NCI-H1436 treated with DMSO at 0.1 percent for 48 hours (cell line): ENCODE results near the gene VIT.
"Not testable (repeated sequence)": the region's sequence is repeated elsewhere in the genome, so short reads cannot be mapped to it uniquely, and the experiment has no call there.

ENCODE experiments used
- DNase-seq: peaks from one replicate; lab custom pipeline; 2025; lab: John Stamatoyannopoulos, UW

Gene VIT

DNA sequence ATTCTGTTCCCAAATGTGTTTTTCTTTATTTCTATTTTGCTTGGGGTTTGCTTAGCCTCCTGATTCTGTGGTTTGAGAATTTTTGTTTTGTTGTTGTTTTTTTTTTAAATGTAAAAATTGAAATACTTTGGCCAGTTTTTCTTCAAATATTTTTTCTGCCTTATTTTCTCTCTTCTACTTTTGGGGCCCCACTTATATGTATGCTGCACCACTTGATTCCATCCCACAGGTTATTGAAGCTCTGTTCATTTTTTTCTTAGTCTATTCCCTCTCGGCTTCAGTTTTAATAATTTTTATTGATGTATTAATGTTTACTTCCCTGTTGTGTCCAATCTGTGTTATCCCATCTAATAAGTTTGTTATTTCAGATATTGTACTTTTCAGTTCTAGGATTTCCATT lies 17.7 kb upstream of the VIT start:
- no peak for DNase-seq

GRCh38 chr2:36680012-36680411 lies 16.5 kb upstream of the VIT start:
- no peak for DNase-seq

DNA sequence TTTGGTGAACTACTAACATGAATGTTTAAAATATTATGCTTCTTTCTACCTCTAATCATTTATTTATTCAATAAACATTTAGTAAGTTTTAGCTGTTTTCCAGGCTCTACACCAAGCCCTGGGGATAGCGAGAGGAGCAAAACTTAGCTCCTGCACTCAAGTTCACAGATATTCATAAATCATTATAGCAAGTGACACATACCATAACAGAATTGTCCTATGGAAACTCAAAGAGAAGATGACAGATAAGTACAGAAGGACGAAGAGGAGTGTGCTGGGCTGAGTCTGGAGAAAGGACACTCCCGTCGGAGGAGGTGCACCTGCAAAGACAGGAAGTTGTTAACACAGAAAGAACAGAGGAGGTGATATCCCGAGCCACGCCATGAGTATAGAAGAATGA lies 13.9 kb upstream of the VIT start:
- no peak for DNase-seq

- DNase-seq = no peak
Measured at GRCh38 chr2:36683002-36683401, 13.5 kb upstream of the VIT start.

DNA sequence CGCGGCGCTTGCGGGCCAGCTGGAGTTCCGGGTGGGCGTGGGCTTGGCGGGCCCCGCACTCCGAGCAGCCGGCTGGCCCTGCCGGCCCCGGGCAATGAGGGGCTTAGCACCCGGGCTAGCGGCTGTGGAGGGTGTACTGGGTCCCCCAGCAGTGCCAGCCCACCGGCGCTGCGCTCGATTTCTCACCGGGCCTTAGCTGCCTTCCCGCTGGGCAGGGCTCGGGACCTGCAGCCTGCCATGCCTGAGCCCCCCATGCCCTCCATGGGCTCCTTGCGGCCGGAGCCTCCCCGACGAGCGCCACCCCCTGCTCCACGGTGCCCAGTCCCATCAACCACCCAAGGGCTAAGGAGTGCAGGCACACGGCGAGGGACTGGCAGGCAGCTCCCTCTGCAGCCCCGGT lies 8.2 kb upstream of the VIT start:
- DNase-seq = not testable (repeated sequence)

- DNase-seq = not testable (repeated sequence)
Measured at GRCh38 chr2:36689013-36689412, 7.5 kb upstream of the VIT start.

DNA sequence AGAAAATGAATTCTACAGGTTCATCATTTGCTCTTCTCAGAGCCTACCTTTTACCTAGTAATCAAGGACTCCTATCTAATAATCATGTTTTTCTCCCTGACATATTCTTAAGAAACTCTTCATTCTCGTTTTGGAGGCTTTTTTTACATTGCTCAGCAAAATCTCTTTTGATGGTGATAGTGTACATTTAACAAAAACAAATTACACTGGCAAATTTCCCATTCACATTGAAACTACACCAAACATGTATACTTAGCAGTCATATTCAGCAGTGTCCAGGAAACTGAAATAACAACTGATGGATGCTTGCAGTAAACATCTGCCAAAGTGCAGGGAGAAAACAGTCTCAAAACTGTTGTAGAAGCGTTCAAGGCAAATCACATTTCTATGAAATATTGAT lies 4.4 kb upstream of the VIT start:
- DNase-seq = no peak

DNA sequence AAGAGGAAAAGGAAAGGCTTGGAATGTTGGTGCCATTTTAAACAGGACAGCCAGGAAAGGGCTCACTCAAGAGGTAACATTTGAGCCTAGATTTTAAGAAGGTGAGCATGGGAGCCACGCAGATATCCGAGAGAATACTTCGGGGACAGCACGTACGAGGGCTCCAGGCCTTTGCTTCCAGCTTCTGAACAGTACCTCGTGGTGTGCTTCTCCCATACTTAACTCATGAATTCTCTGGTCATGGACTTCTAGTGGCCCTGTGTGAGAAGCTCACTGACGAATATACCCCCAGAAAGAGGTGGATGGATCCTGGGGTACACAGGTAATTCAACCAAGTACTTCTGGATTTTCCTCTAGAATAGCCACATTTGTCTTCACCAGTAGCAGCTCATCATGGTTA lies 2.7 kb upstream of the VIT start:
- DNase-seq = no peak

DNA sequence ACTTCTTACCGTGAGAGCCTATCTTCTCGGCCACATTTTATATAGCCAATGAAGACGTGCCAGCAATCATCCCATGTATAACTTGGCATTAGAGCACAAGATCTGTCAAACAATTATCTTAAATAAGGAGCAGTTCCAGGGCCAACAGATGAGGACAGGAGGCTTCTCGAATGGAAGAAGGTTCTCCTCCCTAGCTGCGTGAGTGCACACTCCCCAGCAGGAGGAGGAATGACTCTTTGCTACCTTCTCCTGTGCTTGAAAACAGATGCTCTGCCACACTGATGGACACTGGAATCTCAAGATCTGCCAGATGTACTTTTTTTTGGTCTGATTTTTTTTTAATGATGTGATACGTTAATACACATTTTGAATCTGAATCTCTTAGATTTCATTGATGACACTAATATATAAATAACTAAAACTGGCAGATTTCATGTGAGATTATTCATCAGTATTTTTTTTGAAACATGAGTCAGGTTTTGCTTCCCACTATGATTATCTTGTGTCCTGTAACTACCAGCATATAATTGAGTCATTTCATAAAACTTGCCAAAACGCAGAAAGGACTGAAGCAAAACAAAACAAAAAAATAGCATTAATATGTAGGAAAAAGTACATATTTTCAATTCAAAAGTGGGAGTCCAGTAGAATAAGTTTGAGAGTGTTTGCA lies 626 bp upstream of the VIT start:
- no peak for DNase-seq

- no peak for DNase-seq
Measured at GRCh38 chr2:36697424-36698066, 1.0 kb downstream of the VIT start.

- no peak for DNase-seq
Measured at GRCh38 chr2:36698993-36699392, 2.5 kb downstream of the VIT start.

GRCh38 chr2:36700311-36700710 lies 3.8 kb downstream of the VIT start:
- DNase-seq = no peak

- no peak for DNase-seq
Measured at GRCh38 chr2:36701391-36701795, 4.9 kb downstream of the VIT start.

GRCh38 chr2:36701918-36702317 lies 5.4 kb downstream of the VIT start:
- no peak for DNase-seq

DNA sequence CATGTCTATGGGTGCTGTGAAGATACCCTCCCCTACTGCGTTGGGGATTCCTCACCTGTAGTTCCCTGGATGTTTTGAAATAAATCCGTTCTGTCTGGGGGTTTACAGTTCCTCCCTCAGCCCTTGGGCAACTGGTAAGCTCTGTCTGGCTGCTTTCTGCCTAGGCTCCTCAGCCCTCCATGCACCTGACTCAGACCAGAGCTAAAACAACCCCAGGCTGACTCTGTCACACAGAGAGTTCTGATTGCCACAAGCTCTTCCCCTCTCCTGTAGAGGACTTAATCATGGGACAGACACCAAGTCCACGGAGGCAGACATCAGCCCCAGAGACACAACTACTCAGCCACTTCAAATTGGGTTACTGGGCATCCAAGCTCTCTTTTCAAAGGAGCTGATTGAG lies 6.3 kb downstream of the VIT start:
- DNase-seq = no peak

- no peak for DNase-seq
Measured at GRCh38 chr2:36704475-36705150, 8.1 kb downstream of the VIT start.

DNA sequence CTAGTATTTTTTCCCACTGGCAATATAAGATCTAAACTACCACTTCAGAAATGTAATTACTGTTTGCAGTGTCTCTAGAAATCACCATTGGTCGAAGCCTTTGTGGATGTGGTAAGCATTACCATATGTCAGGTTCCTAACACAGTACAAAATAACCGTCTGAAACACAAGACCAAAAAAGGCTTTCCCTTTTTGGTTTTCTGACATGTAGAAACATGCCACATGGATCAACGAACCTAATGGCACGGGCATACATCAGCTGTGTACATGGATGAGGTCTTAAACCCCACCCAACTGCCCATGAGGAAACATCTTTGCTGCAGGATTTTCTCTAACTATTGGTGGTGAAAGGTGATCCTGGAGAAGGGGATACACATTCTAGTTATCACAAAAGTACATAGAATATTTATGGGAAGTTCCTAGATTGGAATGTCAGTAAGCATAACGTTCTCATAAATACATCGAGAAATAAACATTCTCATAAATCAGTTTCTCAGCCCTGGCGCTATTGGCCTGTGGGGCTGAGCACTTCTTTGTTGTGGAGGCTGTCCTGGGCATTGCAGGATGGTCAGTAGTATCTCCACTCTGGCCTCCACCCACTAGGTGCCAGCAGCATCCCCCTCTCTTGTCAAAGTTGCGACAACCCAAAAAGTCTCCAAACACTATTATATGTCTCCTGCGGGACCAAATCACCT lies 9.0 kb downstream of the VIT start:
- DNase-seq = no peak

DNA sequence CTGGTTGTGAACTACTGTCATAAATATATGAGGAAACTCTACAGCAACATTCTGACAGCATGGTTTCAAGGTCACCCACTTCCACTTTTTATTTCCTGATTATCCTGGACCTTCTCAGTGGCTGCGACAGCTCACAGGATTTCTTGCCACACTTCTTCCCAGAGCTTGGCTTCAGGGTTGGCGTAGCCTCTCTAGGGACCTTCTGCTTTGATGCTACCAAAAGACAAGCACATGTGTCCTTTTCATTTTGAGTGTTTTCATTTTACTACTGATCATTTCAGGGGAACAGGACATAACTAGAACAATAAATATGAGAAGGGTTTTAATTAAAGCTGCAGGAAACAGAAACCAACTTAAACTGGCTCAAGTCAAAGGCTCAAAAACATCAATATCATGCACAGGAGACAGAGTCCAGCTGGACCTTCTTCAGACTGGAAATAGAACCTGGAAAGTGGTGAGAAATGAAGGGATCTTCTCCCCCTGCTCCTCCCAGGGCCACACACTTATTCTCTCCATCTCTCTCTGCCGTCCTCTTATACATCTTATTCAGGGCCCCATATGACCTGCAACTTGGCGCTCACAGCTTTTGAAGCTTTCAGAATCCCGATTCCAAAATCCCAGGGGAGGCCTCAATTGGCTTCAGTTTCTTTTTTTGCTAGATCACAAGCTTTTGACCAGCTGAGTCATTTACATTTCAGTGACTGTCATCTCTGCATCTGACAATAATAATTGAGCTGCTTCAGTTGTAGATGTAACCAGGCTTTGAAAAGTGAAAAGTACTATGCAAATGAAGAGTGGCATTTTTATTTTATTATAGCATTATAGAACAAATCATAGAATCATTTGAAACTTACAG lies 9.7 kb downstream of the VIT start:
- DNase-seq = no peak

GRCh38 chr2:36707050-36707449 lies 10.5 kb downstream of the VIT start:
- DNase-seq = no peak

DNA sequence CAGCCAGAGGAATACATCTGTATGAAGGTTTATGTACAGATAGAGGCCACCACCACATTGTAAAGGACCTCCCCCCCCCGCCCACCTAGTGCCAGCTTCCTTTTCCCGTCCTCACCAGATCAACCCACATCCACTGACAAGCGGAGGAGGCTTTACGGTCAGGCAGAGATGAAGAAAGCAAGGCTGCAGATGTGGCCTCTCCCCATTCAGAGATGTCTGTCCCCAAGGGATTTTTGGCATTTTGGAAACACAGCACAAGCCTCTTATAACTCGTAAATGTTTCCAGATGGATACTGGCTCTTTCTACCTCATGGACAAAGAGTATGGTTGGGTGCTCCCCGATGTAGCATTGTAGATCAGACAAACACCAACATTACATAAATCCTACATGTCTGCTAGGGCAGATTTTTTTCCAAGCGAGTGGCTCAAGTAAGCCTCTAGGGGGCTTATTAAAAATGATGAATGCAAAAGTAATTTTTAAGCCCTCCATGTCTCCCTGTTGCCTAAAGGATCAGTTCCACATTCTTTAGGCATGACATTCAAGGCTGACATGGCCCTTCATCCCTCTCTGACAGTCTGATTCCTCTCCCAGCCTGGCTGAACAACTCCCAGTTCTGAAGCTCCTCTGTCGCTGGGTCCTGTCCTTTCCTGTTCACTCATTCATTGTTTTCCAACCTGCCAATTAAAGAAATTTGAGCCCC lies 11.7 kb downstream of the VIT start:
- no peak for DNase-seq

DNA sequence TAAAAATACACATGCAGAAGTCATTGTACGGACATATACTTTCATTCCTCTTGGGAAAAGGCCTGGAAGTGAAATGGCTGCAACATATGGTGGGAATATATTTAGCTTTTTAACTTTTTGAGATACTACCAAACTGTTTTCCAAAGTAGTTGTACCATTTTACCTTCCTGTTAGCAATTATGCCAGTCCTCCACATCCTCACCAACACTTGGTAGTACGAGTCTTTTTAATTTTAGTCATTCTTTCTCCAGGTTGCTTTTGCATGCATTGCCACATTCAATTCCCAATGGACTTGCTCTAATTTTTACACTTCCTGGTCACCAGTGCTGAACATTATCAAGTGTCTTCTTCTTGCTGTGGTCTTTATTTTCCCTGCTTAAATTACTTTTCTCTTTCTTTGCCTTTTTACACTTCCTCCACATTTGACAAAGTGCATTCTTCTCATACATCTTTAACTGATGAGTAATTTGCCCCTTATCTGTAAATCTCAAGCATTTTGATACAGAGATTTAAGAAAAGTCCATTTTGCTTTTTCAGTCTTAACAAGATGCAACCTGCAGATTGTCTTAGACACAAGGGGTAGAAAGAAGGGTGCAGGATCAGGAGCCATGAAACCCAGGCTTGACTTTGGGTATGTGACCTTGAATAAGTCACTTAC lies 14.5 kb downstream of the VIT start:
- no peak for DNase-seq
